GM18858 (cell line): ENCODE measurements around the gene TLN1.

Experiments
- ATAC-seq: cut with Tn5 transposase; IDR thresholded peaks from one replicate; pipeline ENCODE4 v1.9.1; 2021; ENCODE audit not compliant: unreplicated experiment

The TLN1 gene, protein sequence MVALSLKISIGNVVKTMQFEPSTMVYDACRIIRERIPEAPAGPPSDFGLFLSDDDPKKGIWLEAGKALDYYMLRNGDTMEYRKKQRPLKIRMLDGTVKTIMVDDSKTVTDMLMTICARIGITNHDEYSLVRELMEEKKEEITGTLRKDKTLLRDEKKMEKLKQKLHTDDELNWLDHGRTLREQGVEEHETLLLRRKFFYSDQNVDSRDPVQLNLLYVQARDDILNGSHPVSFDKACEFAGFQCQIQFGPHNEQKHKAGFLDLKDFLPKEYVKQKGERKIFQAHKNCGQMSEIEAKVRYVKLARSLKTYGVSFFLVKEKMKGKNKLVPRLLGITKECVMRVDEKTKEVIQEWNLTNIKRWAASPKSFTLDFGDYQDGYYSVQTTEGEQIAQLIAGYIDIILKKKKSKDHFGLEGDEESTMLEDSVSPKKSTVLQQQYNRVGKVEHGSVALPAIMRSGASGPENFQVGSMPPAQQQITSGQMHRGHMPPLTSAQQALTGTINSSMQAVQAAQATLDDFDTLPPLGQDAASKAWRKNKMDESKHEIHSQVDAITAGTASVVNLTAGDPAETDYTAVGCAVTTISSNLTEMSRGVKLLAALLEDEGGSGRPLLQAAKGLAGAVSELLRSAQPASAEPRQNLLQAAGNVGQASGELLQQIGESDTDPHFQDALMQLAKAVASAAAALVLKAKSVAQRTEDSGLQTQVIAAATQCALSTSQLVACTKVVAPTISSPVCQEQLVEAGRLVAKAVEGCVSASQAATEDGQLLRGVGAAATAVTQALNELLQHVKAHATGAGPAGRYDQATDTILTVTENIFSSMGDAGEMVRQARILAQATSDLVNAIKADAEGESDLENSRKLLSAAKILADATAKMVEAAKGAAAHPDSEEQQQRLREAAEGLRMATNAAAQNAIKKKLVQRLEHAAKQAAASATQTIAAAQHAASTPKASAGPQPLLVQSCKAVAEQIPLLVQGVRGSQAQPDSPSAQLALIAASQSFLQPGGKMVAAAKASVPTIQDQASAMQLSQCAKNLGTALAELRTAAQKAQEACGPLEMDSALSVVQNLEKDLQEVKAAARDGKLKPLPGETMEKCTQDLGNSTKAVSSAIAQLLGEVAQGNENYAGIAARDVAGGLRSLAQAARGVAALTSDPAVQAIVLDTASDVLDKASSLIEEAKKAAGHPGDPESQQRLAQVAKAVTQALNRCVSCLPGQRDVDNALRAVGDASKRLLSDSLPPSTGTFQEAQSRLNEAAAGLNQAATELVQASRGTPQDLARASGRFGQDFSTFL (N-terminal part only)

DNA sequence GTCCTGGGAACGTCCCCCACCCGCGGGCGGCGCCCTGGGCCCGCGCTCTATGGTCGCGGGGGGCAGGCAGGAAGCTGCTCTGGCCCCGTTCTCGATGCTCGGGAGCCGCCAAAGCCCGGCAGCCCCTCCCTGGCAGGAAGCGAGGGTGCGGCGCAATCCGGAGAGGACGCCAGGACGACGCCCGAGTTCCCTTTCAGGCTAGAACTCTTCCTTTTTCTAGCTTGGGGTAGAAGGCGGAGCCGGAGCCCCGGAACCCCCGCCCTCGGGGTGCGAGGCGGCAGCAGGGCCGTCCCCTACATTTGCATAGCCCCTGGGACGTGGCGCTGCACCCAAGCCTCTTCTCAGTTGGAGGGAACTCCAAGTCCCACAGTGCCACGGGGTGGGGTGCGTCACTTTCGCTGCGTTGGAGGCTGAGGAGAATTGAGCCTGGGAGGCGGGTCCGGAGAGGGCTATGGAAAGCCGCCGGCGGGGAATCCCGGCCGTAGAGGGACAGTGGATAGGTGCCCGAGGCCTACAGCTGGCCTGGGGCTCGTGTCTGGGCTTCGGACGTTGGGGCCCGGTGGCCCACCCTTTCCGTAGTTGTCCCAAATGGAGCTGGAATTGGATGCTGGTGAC, at the start of gene TLN1, which contains the start of gene CREB3:
Gene TLN1, minus strand, starts transcription at position 11 of the 615 bp plus-strand sequence. CDS start 6,501 bp downstream, outside the sequence.
Gene CREB3, plus strand, starts transcription at position 482 of the 615 bp plus-strand sequence. Its CDS starts 107 bp downstream, at position 589.
- ATAC-seq: peak; percentile 64

DNA sequence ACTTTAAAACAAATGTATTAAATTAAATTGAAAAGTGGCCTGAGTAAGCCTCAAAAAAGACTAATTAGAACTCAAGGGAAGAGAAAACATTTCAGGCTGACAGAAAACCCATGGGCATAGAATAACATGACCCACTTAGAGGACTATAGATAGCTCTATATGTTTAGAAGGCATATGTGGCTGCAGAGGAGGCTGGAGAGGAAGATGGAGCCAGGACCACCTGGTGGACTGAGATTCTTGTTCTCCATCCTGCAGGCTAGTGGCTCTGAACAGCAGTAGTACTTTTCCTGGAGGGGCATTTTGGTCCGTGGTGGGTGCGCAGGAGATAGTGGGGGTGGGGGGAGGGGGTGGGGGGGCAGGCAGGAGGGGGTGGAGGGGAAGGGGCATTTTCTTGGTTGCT, 49.1 kb upstream of the TLN1 start:
- ATAC-seq: no peak

DNA sequence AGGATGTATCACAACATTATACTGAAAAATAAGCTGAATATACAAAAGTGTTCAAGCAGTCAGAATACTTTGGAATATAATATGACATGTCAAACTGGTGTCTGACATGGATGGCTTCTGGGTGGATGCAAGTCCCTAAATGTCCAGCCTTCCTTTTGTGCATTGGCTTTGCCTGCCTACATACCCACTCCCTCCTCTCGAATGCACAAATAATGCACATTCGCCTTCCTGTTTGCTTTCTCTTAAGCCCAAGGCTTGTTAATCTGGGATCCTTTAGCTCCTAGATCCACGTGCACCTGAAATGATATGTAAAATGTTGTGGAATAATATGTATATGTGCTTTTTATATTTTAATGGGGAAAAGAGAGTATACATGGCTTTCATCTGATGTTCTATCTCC, 46.5 kb upstream of the TLN1 start:
- ATAC-seq: no peak

DNA sequence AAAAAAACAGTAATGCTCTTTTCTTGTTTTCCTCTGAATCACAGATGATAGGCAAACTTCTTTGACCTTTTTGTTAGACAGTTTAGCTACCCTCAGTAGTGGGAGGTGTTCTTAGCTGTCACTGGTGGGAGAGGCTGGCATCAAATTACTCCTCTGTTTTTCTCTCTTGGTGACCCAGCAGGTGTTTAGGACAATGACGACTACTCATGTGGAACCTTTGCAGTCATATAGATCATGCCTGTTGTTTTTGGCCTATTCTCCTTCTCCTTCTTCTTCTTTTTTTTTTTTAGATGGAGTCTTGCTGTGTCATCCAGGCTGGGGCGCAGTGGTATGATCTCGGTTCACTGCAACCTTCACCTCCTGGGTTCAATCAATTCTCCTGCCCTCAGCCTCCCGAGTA, 44.0 kb upstream of the TLN1 start:
- ATAC-seq: no peak

DNA sequence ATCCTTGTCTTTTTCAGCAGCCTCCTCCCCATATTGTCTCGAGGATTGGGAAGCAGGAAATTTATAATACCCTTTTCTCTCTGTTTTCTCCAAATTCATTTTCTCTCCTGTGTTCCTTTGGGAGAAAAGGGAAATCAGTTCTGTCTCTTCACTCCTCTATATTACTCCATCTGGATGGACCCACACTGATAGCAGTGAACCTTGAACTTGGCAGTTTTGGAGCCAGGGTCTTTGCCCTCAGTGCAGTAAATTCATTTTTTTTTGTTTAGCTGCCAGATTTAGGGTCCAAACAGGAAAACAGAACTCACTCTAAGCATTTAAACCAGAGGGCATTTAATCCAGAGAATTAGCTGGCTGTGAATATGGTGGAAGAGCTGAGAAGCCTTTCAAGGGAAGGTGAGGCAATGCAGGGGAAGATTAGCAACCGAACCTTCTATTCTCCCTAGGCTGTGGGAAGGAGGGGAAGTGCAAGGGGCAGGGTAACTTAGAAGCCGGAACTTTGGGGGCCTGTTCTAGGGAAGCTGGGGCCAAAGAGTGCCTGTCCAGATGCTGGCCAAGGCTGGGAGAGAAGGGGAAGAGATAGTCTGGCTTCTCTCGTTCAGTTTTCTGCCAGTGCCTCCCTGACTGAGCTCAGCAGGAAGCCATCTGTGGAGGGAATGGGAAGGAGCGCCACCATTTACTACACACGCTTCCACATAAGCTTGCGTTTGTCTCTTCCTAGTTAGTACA, 43.1 kb upstream of the TLN1 start:
- no peak for ATAC-seq

DNA sequence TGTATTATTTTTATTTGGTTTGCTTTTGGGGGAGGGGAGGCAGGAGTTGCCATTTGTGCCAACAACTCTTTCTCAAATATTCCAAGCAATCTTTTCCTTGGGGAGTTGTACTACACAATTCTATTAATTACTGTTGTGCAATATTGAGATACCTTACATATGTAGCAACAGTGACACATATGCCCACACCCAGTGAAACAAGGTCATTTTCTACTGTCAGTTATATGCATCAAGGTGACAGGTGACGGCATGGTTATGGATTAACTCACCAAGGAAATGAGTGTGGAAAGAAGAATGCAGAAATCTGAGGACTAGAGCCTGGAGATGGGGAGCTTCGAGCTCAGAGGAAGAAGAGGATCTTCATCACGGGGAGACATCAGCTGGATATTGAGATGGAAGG, 39.9 kb upstream of the TLN1 start:
- ATAC-seq: no peak

DNA sequence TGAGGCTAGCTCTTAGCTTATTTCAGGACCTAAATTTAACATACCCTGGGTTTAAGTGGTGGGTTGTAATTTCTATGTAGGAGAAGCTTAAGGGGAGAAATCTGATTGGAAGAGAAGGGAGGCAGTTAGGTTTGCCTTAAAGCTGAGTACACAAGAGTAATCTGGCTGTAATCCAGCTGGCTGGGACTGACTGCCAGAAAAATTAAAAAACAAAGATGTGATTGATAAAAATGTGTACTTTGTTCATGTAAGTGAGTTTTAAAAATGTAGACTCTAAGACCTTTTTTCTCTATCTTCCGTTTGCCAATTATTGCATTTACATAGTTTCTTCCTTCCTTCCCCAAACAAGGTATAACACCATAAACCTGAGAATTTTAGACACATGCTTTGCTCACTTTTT, 39.5 kb upstream of the TLN1 start:
- no peak for ATAC-seq

DNA sequence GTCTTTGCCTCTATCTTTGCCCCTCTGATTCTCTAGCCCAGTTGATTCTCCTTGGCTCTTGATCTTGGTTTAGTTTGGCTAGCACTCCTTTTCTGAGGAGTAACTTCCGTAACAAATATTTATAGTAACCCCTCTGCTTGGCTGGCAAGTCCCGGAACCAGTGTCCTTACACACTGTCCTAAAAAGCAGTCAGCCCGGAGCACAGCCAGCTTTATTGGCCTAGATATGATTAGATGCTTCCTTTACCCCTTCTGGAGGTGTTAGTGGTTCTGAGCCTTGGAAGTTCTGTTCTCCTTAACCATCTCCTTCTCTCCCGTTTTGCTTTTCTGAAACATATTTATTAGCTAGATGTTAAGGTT, 39.1 kb upstream of the TLN1 start:
- ATAC-seq: no peak

DNA sequence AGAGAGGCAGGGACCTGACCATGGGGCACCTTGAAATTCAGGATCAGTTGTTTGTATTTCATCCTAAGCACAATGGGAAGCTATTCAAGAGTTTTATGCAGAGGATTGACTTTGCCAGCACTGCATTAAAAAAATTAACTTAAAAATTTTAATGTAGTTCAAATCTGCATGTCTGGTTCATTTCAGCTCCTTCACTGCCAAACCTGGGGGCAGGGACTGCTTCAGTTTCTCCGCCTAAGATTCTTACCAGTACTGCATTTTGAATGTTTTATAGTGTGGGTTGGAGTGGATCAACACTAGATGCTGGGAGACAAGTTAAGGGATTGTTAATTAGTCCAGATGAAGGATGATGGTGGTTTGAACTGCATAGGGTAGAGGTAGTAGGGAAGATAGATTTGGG, 37.8 kb upstream of the TLN1 start:
- ATAC-seq: no peak

DNA sequence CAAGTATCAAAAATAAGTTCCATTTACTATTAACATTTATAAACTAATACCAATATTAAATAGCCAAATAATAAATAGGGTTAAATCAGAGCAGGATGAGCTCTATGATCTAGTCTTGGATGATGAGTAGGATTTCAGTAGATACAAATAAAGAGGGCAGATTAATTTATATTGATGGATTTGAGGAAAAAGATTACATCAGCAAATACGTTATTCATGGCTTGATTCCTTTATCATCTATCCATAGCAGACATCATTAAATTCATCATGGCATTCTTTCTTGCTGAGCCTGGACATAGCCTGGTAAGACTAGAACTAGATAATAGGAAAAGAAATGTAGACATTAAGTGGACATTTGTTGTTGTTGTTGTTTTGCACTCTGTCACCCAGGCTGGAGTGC, 35.5 kb upstream of the TLN1 start:
- no peak for ATAC-seq

DNA sequence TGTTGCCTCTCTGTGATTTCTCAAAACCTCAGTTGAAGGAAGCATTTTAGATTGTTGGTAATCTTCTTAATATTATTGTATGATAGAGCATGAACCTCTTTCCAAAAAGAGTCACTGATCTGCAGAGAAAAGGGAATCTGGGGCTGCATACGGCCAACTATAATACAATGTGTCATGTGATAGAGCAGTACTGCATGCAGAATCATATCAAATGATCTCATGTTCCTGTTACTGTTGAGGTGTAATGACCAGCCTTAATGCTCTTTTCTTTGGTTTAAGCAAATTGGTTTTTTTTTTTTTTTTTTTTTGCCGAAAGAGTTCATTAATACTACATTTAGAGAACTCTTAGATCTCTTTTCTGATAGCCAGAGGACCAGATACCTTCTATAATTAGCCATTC, 35.0 kb upstream of the TLN1 start:
- ATAC-seq: no peak

DNA sequence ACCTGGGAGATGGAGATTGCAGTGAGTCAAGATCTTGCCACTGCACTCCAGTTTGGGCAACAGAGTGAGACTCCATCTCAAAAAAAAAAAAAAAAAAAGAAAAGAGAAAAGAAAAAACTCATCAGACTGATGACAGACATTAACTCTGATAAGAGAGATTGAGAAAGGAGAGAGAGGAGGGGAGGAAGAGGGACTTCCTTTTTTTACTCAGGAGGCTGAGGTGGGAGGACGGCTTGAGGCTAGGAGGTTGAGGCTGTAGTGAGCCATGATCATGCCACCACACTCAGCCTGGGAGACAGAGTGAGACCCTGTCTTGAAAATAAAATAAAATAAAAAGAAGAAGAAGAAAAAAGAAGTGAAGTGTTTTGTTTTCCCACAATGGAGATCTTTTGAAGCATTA, 31.8 kb upstream of the TLN1 start:
- ATAC-seq: no peak

DNA sequence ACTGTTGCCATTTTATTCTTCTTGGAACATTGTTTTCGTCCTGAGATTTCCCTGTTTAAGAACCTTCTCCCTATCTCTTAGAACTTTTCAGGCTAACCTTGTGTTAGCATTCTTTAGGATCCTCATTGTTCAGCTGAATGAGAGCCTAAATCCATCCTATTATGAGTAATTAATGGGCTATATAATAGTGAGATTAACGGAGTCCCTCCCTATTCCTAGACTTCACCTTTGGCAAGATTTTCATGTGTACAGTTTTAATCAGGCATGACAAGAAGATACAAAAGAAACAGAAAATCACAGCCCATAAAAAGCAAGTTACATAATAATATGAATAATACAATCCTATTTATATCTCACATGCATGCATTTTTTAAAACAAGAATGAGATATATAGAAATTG, 31.2 kb upstream of the TLN1 start:
- ATAC-seq: no peak

DNA sequence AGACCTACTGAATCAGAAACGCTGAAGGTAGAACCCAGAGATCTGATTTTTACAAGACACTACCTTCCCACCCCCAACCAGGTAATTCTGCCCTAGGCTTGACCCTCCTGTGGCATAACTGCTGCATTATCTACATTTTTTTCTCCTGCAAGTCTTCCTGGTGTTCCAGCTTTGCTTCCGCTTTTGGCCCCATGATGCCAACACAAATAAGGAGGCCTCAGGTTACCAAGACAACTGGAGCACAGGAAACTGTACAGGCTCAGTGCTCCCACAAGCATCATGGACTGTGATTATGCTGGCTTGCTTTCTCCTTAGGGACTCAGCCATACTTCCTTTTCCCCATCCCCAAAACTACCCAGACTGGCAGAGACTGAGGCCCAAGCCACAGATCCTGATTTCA, 28.7 kb upstream of the TLN1 start:
- no peak for ATAC-seq

DNA sequence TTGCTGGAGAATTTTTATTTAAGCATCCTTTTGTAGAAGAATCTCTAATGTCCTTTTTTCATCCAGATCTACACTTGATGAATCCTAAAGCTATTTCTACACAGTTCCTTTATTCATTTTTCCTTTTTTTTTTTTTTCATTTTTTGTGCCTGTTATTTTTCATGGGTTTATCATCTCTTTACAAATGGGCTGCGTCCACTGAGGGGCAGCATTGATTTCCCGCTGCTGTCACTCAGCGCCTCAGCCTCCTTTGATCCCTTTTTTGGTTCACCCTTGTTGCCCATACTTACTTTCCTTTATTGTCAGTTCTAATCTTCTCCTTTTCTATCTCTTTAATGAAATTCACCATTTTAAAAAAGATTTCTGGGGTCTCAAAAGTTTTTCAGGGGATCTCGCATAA, 27.8 kb upstream of the TLN1 start:
- no peak for ATAC-seq

DNA sequence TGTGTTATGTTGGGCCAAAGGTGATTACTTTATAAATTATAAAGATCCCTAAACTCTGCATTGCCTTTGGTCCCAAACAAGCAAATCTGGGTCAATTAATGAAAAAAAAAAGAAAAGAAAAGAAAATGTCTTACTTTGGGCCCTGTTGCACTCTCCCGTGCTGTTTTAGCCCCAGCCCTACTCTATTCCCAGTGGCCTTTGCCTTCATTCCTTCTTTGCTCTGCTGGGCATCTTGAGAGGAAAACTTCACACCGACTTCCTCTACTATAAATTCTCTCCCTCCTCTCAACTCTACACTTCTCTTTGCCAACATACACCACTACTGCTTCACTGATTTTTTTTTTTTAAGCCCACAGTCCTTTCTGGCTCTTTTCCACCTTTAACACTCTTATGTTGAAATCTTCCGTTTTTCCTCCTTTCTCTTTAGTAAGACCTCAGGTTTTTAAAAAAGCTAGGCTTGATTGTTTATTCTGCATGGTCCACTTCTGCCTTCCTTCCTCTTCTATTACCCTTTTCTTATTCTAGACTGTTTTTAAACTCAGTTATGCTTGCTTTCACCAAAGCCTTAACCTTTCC, 26.6 kb upstream of the TLN1 start:
- no peak for ATAC-seq

DNA sequence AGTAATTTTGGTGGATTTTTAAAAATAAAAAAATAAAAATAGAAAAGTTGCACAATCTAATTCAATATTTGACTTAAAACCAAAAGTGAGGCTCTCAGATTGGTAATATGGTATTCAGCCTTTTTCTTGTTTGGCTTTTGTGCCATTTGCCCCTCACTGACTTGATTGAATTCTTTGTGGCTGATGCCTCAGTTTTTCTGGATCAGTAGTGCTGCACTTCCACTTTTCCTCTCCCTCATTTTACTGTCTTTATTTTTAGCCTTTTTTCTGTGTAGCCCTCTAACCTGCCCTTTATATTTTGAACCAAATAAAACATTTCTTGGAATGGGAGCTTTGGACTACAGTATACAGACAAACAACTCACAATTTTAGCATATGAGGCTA, 25.9 kb upstream of the TLN1 start:
- no peak for ATAC-seq

DNA sequence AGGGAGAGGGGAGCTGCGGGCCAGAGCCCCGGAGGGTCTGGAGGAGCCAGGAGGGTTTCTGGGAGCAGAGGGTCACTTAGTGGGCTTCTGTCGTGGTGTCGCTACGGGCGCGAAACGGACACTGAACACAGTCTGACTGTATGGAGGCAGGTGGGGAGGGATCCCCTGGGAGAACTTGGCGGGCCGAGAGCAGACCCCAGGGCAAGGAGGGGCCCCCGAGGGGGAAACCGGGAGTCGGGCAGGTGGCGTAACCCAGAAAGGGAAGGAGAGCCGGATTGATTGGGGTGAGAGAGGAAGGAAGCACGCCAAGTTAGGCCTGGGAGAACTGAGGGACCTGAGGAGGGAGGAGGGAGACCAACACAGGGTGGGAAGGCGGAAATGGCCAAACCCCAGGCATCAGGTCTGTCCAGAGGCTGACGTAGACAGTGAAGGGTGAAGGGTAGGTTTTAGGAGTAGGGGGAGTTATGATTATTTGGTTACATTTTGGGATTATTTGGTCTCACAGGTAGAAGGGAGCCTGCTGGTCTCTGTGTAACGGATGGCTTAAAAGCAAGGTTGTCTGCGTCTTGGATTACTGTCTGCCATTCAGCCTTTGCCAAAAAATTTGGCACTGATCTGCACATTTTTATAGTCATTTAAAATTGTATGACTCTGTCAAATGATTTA, 25.4 kb upstream of the TLN1 start:
- no peak for ATAC-seq
